ENCODE data around the gene GPRC6A.
"Not testable (repeated sequence)": the region's sequence is repeated elsewhere in the genome, so short reads cannot be mapped to it uniquely, and the experiment has no call there.

Gene GPRC6A

DNA sequence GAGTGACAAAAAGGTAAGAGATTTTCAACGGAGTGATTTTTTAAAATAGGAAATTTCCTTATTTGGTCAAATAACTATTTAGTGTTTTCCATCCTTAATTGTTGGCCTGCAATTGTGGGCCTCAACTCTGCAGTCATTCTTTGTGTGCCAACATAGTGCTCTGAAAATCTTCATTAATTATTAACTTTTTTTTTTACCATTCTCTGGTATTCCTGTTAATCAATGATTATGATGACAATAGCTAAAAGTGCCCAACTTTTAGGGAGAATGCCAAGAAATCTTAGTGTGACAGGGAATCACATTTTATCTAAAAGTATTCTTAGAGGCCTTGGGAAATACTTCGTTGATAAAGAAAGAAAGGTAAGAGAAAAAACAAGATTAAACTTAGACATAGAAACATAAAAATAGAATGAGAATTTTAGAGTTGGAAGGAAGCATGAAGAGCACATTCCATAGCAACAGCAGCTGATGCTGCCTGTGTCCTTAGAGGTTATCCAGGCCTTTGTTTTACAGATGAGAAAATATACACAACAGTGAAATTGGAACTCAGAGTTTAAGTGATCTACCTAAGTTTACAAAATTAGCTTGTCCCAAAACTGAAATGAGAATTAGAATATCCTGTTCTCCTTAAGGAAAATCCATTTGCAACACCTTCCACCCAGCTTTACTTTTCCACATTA is 1.2 kb downstream of the GPRC6A start:
- no peak for TF ChIP-seq JUND (IDR thresholded peaks at IDR 0.05; ENCODE audit: low read depth)
- in situ Hi-C loops (cut with HindIII; ENCODE audit: low pct_unique_long_range_greater_than_20kb, low sequenced_read_pairs): no loop called here
- DNase-seq (ENCODE audit: low read depth in 1 of 2, low spot score in 1 of 2): no peak

DNA sequence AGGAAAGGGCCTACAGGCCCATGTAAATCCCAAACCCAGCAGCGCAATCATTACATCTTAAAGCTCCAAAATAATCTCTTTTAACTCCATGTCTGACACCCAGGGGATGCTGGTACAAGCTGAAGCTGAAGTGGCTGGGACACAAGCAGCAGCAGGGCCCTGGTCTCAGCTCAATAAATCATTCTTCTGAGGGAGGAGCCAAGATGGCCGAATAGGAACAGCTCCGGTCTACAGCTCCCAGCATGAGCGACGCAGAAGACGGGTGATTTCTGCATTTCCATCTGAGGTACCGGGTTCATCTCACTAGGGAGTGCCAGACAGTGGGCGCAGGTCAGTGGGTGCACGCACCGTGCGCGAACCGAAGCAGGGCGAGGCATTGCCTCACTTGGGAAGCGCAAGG is 12.5 kb downstream of the GPRC6A start:
- DNase-seq (ENCODE audit: low read depth in 1 of 2, low spot score in 1 of 2); in situ Hi-C loops (cut with HindIII; ENCODE audit: low pct_unique_long_range_greater_than_20kb, low sequenced_read_pairs): not testable (repeated sequence)

DNA sequence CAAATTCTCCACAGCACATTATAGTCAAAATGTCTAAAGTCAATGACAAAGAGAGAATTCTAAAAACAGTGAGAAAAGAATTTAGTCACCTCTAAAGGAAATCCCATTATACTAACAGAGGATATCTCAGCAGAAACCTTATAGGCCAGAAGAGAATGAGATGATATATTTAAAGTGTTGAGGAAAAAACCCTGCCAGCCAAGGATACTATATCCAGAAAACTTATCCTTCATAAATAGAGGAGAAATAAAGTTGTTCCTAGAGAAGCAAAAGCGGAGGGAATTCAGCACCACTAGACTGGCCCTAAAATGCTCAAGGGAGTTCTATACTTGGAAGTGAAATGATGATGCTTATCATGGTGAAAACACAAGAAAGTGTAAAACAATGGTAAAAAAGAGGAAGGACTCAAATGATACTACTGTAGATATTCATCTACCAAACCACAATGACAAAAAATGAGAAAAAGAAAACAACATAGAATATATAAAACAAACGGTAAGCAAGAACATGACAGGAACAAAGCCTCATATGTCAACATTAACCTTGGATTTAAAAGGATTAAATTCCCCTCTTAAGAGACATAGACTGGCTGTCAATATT is 16.7 kb downstream of the GPRC6A start:
- DNase-seq (ENCODE audit: low read depth in 1 of 2, low spot score in 1 of 2): no peak
- in situ Hi-C loops (cut with HindIII; ENCODE audit: low pct_unique_long_range_greater_than_20kb, low sequenced_read_pairs): no loop called here
- TF ChIP-seq JUND (IDR thresholded peaks at IDR 0.05; ENCODE audit: low read depth): no peak

DNA sequence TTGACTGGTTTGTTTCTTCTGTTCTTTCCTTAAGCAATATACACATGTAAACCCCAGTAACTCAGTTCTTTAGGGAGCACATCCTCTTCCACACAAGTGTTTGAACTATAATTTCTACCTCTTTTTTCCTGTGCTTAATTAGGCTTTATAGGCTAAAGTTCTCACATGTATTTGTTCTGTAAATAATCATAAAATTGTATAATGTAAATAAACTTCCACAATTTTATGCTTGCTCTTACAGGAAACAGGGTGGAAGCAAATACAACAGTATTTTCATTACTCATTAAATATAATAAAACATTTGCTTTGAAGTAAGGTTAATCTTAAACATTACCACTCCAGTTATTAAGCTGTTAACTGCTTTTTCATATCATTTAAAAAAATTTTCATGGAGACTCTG is 26.9 kb downstream of the GPRC6A start:
- no peak for DNase-seq (ENCODE audit: low read depth in 1 of 2, low spot score in 1 of 2)
- no peak for TF ChIP-seq JUND (IDR thresholded peaks at IDR 0.05; ENCODE audit: low read depth)
- in situ Hi-C loops (cut with HindIII; ENCODE audit: low pct_unique_long_range_greater_than_20kb, low sequenced_read_pairs): no loop called here

DNA sequence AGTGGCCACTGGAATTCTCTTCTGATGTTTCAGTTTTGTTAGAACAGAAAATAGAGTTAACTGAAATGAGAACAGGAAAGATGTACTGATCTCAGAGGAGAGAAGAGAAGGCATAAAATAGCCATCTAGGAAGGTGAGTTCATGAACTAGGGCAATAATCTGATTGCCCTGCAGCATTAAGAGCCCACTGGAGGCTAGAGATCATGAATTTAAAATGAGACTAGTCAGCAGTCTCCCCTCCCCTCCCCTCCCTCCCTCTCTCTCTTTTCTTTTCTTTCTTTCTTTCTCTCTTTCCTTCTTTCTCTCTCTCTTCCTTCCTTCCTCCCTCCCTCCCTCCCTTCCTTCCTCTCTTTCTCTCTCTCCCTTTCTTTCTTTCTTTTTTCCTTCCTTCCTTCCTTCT is 28.9 kb downstream of the GPRC6A start:
- DNase-seq (ENCODE audit: low read depth in 1 of 2, low spot score in 1 of 2): no peak
- TF ChIP-seq JUND (IDR thresholded peaks at IDR 0.05; ENCODE audit: low read depth): no peak
- in situ Hi-C loops (cut with HindIII; ENCODE audit: low pct_unique_long_range_greater_than_20kb, low sequenced_read_pairs): no loop called here

DNA sequence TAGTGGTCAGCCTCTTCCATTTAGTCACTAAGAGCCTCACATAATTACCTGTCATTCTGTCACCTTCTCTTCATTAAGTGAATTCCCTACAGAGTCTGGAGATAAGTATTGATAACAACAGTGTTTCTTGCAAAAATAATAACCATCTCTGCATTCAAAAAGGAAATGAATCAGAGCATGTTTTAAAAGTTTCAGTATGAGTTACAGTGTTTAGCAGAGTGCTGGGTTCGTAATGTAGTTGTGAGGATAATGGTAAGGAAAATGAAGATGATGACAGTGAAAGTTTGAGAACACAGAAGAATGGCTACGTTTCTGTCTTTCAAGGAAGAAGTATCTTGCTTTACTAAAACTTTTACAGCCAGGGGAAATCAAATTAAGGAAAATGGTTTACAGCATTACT is 31.3 kb downstream of the GPRC6A start:
- no peak for TF ChIP-seq JUND (IDR thresholded peaks at IDR 0.05; ENCODE audit: low read depth)
- in situ Hi-C loops (cut with HindIII; ENCODE audit: low pct_unique_long_range_greater_than_20kb, low sequenced_read_pairs): no loop called here
- DNase-seq (ENCODE audit: low read depth in 1 of 2, low spot score in 1 of 2): no peak

DNA sequence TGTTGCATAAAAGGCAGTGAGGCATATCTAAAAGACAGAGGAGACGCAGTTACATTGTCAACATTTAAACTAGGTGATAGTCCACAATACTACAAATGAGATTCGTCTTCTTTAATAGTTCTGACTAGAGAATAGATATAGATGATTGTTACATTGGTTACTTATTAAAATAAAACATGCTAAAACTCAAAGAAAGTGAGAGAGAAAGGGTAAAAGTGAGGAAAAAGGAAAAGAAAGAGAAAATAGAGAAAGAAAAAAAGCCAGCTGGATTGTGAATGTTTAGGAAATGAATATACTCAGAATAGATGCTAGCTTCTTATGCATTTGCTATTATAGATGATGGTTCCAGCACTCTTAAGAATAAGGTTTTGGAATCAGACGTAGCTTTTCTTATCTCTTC is 35.7 kb downstream of the GPRC6A start:
- TF ChIP-seq JUND (IDR thresholded peaks at IDR 0.05; ENCODE audit: low read depth): no peak
- in situ Hi-C loops (cut with HindIII; ENCODE audit: low pct_unique_long_range_greater_than_20kb, low sequenced_read_pairs): no loop called here

DNA sequence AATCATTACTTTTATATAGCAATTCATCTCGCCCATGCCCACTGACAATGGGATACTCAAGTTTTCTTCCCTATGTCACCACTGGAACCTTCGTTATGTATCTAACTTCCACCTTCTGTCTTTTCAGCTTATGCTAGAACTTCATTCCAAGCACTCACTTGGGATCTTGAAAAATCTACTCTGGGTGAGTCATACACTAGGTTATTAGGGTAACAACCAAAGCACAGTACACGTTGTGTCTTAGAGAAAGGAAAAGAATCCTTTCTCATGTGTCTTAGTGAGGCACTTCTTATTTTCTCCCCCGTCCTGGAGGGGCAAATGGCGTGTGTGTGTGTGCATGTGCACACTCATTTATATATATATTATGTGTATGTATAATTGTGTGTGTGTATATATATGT is 45.0 kb downstream of the GPRC6A start:
- no peak for TF ChIP-seq JUND (IDR thresholded peaks at IDR 0.05; ENCODE audit: low read depth)
- in situ Hi-C loops (cut with HindIII; ENCODE audit: low pct_unique_long_range_greater_than_20kb, low sequenced_read_pairs): no loop called here
- no peak for DNase-seq (ENCODE audit: low read depth in 1 of 2, low spot score in 1 of 2)

More for the DNA sequence above, 35.7 kb downstream of the GPRC6A start:
- no peak for DNase-seq (ENCODE audit: low read depth in 1 of 2, low spot score in 1 of 2)

DNA sequence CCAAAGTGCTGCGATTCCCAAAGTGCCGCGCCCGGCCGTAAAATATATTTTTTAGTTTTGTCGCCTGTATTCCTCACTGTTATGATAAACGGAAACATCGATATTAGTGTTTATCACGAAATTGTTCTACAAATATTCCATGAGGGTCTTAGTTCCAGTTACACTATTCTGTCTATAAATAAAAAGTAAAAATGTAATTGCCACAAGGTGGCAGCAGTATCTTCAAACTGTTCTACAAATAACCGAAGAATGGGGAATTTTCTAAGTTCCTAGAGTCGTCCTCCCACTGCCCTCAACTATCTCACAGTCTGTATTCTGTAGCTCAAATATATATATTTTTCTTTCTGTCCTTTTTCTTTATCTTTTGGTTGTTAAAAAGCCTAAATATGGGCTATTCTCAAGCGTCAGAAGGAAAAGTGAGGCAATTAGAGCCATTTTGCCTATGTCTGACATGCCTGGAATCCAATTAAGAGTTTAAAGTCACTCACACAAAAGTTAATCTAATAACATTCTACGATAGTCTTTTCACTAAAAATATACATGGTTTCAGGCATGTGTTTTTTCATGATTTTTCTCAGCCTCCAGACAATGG is 49.2 kb downstream of the GPRC6A start:
- in situ Hi-C loops (cut with HindIII; ENCODE audit: low pct_unique_long_range_greater_than_20kb, low sequenced_read_pairs): no loop called here
- DNase-seq (ENCODE audit: low read depth in 1 of 2, low spot score in 1 of 2): peak in 1 of 2 experiments; percentile 25
- TF ChIP-seq JUND (IDR thresholded peaks at IDR 0.05; ENCODE audit: low read depth): no peak

DNA sequence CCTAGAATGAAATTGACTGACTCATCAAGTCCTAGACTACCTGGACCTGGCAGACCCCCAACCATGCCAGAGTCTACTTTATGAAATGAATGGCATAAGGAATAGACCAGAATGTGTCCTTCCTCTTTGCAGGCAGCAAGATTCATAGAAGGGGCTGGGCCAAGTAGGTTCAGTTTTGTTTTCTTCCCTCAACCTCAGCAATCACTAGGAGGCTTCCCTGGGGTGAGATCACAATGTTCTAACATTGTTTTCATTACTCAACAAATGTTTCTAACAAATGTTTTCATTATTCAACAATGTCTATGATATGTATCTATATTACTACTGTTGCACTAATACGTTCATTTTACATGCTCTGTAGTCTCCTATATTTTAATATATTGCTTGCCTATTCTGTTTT is 55.0 kb downstream of the GPRC6A start:
- in situ Hi-C loops (cut with HindIII; ENCODE audit: low pct_unique_long_range_greater_than_20kb, low sequenced_read_pairs): no loop called here
- no peak for TF ChIP-seq JUND (IDR thresholded peaks at IDR 0.05; ENCODE audit: low read depth)
- DNase-seq (ENCODE audit: low read depth in 1 of 2, low spot score in 1 of 2): no peak

DNA sequence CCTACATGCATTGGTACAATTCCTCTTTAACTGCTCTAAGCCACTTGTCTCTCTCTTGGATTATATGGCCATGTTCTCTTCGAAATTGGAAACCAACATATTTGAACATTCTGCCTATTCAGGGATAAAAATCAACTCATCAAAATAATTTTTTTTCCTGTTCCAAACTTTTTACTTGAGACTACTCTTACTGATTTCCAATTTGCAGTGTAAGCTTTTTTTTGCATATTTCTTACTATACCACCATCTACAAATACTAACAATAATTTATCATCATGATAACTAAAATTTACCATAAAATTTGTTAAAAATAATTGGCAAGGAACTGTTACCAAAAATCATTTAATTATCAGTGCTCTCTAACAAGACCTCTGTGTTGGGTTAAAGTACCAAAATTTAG is 56.4 kb downstream of the GPRC6A start:
- in situ Hi-C loops (cut with HindIII; ENCODE audit: low pct_unique_long_range_greater_than_20kb, low sequenced_read_pairs): no loop called here
- no peak for TF ChIP-seq JUND (IDR thresholded peaks at IDR 0.05; ENCODE audit: low read depth)
- DNase-seq (ENCODE audit: low read depth in 1 of 2, low spot score in 1 of 2): no peak

DNA sequence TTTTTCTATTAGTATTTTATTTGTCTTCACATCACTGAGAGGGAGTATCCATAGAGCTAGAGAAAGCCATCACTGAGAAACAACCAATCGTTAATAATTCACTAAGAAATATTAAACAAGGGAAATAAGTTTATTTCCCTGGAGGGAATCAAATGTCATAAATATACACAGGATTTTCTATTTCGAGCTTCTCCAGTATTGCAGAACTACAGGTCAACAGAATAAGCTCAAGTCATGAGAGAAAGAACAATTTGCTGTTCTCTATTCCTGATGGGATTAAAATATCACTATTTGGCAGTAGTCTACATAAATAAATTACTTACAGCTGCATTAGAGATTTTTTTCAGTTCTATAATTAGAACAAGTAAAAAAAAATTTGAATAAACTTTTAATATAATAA is 61.2 kb downstream of the GPRC6A start:
- in situ Hi-C loops (cut with HindIII; ENCODE audit: low pct_unique_long_range_greater_than_20kb, low sequenced_read_pairs): no loop called here
- DNase-seq (ENCODE audit: low read depth in 1 of 2, low spot score in 1 of 2): no peak
- TF ChIP-seq JUND (IDR thresholded peaks at IDR 0.05; ENCODE audit: low read depth): no peak

DNA sequence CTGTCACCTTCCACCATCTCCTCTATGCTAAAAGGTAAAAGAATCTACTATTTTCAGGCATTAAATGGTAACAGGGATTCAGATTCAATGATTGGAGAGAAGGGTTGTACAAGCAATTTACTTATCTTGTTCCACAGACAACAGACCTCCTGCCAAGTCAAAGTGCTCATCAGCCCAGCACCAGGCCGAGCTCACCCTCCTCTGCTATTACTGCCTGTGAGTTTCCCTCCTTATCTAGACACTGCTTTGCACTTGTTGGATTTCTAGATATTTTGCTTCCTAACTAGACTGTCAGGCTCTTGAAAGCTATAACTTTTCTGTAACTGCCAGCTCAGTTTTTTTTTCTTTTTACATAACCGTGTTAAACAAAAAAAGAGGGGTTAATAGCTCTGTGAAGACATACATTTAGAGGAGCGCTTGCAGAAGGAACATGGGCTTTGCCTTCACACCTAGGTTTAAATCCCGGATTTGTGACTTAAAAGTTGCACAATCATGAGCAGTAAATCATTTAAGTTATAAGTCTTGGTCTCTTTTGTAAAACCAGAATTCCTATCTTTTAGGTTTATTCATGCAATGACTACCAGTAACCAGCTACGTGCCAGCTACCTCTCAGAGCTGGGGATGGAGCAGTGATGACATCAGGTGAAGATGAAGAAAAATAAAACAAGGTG is 62.2 kb downstream of the GPRC6A start:
- no peak for TF ChIP-seq JUND (IDR thresholded peaks at IDR 0.05; ENCODE audit: low read depth)
- in situ Hi-C loops (cut with HindIII; ENCODE audit: low pct_unique_long_range_greater_than_20kb, low sequenced_read_pairs): no loop called here
- DNase-seq (ENCODE audit: low read depth in 1 of 2, low spot score in 1 of 2): no peak

Data from T47D (cell line).